RWPE2 (cell line): ENCODE measurements around the gene SAMD3.
"Not testable (repeated sequence)": the region's sequence is repeated elsewhere in the genome, so short reads cannot be mapped to it uniquely, and the experiment has no call there.

Experiments used
- ATAC-seq: fragments of 200-7000 bp; cut with Tn5 transposase; 3 replicates; pipeline ENCODE4 v1.9.1; 2021; ENCODE audit warnings: low read depth
- DNase-seq: peaks from one replicate; pipeline ENCODE4 v3.0.0-alpha.2; 2020; ENCODE audit warnings: low spot score
- H3K27ac ChIP-seq: fragments of 450-650 bp; 2 replicates; pipeline ENCODE4 v1.5.1; 2017; ENCODE audit warnings: mild to moderate bottlenecking; ENCODE audit not compliant: poor library complexity, severe bottlenecking
- H3K27me3 ChIP-seq: fragments of 250-450 bp; sonication (Bioruptor Pico); 2 replicates; pipeline ENCODE4 v1.5.1; 2021; ENCODE audit warnings: mild to moderate bottlenecking, moderate library complexity; ENCODE audit not compliant: insufficient read depth, poor library complexity, severe bottlenecking
- H3K36me3 ChIP-seq: fragments of 250-450 bp; sonication (Bioruptor Pico); 2 replicates; pipeline ENCODE4 v1.5.1; 2020; ENCODE audit warnings: low read depth, mild to moderate bottlenecking, moderate library complexity
- H3K4me1 ChIP-seq: fragments of 250-450 bp; sonication (Bioruptor Pico); 2 replicates; pipeline ENCODE4 v1.5.1; 2021; ENCODE audit warnings: mild to moderate bottlenecking, moderate library complexity; ENCODE audit not compliant: insufficient read depth, poor library complexity, severe bottlenecking
- H3K4me3 ChIP-seq: fragments of 250-450 bp; sonication (Bioruptor Pico); 2 replicates; pipeline ENCODE4 v1.5.1; 2021; ENCODE audit warnings: mild to moderate bottlenecking, moderate library complexity; ENCODE audit not compliant: severe bottlenecking
- H3K9me3 ChIP-seq: fragments of 250-450 bp; sonication (Bioruptor Pico); 2 replicates; pipeline ENCODE4 v1.5.1; 2021; ENCODE audit warnings: mild to moderate bottlenecking, moderate library complexity; ENCODE audit not compliant: severe bottlenecking
- TF ChIP-seq, protein P1 (sequence below): fragments of 450-650 bp; IDR thresholded peaks from one replicate; pipeline ENCODE4 v1.5.1; 2017; ENCODE audit warnings: mild to moderate bottlenecking, moderate library complexity; ENCODE audit not compliant: poor library complexity, severe bottlenecking

Gene SAMD3

DNA sequence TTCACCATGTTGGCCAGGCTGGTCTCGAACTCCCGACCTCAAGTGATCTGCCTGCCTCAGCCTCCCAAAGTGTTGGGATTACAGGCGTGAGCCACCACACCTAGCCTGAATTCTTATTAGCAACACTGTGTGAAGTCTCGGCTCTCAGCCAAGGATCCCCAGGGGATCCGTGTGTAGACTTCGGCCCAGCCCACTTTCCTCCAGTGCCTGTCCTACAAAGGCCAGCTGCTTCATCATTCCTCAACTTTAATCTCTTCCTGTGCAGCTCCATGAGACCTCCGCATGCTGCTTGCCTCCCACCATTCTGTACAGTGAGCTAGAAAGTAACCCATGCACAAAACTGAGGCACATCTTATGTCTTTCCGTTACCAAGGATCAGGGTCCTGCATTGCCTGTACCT, 71.8 kb downstream of the SAMD3 start:
- TF ChIP-seq, protein P1, sequence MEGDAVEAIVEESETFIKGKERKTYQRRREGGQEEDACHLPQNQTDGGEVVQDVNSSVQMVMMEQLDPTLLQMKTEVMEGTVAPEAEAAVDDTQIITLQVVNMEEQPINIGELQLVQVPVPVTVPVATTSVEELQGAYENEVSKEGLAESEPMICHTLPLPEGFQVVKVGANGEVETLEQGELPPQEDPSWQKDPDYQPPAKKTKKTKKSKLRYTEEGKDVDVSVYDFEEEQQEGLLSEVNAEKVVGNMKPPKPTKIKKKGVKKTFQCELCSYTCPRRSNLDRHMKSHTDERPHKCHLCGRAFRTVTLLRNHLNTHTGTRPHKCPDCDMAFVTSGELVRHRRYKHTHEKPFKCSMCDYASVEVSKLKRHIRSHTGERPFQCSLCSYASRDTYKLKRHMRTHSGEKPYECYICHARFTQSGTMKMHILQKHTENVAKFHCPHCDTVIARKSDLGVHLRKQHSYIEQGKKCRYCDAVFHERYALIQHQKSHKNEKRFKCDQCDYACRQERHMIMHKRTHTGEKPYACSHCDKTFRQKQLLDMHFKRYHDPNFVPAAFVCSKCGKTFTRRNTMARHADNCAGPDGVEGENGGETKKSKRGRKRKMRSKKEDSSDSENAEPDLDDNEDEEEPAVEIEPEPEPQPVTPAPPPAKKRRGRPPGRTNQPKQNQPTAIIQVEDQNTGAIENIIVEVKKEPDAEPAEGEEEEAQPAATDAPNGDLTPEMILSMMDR, result no peak
- no peak for ATAC-seq
- no peaks in the 10 kb centered on the region for H3K9me3 ChIP-seq

DNA sequence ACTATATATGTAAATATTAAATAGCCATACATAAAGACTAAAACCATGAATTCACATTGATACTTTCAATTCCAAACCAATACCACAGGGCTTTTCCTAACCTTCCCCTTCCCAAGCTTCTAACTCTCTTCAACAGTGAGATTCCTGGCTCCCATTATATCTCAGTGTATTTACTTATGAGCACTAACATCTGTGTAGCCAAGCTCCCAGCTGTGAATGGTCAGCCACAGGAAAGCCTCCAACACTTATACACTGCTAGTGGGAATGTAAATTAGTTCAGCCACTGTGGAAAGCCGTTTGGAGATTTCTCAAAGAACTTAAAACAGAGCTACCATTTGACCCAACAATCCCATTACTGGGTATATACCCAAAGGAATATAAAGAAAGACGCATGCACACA, 73.7 kb downstream of the SAMD3 start:
- not testable (repeated sequence) for DNase-seq, H3K4me1 ChIP-seq, H3K36me3 ChIP-seq, H3K27me3 ChIP-seq, H3K27ac ChIP-seq, H3K9me3 ChIP-seq, ATAC-seq, H3K4me3 ChIP-seq

More for the DNA sequence above, 71.8 kb downstream of the SAMD3 start:
- DNase-seq, result no peak
- Histone ChIP-seq H3K27me3 (no peaks in the 10 kb centered on the region), H3K4me3 (no peak overlapping the region), H3K27ac (no peak overlapping the region), H3K4me1 (no peaks in the 10 kb centered on the region), H3K36me3 (no peaks in the 10 kb centered on the region)

DNA sequence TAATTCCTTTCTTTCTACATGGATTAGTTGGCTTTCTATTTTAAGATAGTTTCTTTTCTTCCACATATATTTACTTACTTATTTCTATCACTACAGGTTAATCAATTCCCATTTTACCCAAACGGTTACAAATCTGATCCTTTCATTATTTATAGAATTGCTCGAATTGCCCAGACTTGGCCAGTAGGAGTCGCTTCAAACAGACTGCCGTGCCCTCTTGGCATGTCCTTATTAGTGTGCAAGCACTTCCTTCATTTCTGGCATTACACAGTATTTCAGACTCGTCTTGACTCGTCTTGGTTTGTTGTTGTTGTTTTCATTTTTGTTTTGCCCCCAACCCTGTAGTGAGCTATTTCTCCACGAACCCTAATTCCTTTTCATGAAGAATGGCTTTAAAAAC, 74.6 kb downstream of the SAMD3 start:
- DNase-seq (no peak), ATAC-seq (no peak)
- no peaks in the 10 kb centered on the region for H3K36me3 ChIP-seq
- H3K4me3 ChIP-seq, result no peak overlapping the region
- H3K27me3 ChIP-seq, result no peaks in the 10 kb centered on the region
- no peaks in the 10 kb centered on the region for H3K9me3 ChIP-seq
- no peak overlapping the region for H3K27ac ChIP-seq
- TF ChIP-seq, protein P1, result no peak
- H3K4me1 ChIP-seq, result no peaks in the 10 kb centered on the region

DNA sequence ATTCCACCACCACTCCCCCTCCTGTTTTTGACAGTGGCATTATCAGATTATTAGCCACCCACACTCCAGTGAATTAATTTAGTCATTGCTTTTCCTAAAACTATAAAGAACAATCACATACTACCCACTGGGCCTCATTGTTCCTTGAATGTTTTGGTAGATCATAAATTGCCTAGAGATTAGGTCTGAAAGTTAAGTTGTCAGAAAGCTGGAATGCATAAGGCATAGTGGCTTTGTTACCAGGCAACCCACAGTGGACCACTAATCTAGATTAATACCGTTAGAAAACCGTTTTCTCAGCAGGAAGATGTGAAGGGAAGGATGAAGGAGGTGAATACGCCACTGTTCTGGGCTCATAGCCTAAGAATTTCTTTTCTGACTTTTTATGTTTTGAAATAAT, 75.6 kb downstream of the SAMD3 start:
- ATAC-seq (no peak), DNase-seq (no peak)
- H3K4me3 ChIP-seq, result no peak overlapping the region
- H3K4me1 ChIP-seq, result no peaks in the 10 kb centered on the region
- H3K27me3 ChIP-seq, result no peaks in the 10 kb centered on the region
- TF ChIP-seq, protein P1, result no peak
- H3K36me3 ChIP-seq, result no peaks in the 10 kb centered on the region
- H3K9me3 ChIP-seq, result no peaks in the 10 kb centered on the region
- H3K27ac ChIP-seq, result no peak overlapping the region

DNA sequence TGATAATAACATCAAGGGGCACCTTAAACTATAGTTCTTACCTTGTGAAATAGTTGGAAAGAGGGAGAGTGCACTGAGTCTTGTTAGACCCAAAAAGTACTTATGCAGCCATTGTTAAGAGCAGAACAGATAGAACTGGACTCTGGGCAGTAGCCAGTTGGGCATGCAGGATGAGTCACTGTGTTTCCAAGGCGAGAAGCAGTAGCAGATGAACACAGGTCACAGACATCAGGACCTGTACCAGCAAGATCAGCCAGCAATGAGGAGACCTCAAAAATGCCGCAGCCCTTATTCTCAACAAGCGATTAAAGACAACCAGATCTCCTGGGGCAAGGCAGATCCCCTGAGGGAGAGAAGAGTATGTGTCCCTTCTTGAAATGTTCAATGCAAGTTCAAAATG, 79.0 kb downstream of the SAMD3 start:
- no peaks in the 10 kb centered on the region for H3K27me3 ChIP-seq
- H3K9me3 ChIP-seq, result no peaks in the 10 kb centered on the region
- H3K36me3 ChIP-seq, result no peaks in the 10 kb centered on the region
- TF ChIP-seq, protein P1, result no peak
- no peak overlapping the region for H3K4me3 ChIP-seq
- no peak overlapping the region for H3K27ac ChIP-seq
- ATAC-seq, result peak; percentile 42; the same call in 1 of the 3 replicates
- H3K4me1 ChIP-seq, result no peaks in the 10 kb centered on the region
- DNase-seq, result no peak
